Nucleus accumbens (tissue), 56 donors: ENCODE results near the gene LSM14A.
"Not testable (repeated sequence)": the region's sequence is repeated elsewhere in the genome, so short reads cannot be mapped to it uniquely, and the experiment has no call there.

Source experiments
- DNase-seq, 56 donors: peaks; one replicate each; lab custom pipeline; 2025; lab: John Stamatoyannopoulos, UW

LSM14A gene

DNA sequence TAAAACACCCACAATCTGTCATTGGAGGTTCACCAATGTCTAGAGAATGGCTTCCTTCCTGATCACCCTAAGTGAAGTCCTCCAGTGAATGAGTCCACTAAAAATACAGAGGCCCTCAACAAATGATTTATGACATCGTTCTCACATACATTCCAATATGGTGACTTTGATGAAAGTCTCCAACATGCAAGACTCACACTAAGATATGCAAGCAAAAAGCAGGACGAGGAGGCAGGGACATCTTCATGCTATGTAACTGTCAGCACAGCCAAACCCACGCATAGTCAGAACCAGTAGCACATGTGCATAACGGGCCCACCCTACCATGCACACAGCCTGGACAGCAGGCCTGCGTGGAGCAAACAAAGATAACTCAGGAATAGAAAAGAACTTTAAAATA is 16.6 kb upstream of the LSM14A start:
- no peak for DNase-seq

DNA sequence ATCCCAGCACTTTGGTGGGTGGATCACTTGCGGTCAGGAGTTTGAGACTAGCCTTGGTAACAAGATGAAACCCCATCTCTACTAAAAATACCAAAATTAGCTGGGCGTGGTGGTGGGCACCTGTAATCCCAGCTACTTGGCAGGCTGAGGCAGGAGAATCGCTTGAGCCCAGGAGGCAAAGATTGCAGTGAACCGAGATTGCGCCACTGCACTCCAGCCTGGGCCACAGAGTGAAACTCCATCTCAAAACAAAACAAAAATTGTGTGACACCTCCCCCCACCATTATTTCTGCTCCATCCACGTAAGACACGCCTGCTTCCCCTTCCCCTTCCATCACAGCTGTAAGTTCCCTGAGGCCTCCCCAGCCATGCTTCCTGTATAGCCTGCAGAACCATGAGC is 13.3 kb upstream of the LSM14A start:
- DNase-seq, result not testable (repeated sequence)

DNA sequence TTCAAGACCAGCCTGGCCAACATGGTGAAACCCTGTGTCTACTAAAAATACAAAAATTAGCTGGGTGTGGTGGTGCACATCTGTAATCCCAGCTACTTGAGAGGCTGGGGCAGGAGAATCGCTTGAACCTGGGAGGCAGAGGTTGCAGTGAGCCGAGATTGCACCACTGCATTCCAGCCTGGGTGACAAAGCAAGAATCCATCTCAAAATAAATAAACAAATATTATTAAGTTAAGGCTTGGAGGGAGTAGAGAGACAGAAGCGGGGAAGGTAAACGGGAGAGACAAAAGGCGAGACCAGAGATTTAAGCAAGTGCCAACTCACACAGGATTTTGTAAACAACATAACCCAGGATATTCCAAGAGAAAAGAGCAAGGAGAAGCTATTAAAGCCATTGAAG is 12.8 kb upstream of the LSM14A start:
- DNase-seq, result not testable (repeated sequence)

DNA sequence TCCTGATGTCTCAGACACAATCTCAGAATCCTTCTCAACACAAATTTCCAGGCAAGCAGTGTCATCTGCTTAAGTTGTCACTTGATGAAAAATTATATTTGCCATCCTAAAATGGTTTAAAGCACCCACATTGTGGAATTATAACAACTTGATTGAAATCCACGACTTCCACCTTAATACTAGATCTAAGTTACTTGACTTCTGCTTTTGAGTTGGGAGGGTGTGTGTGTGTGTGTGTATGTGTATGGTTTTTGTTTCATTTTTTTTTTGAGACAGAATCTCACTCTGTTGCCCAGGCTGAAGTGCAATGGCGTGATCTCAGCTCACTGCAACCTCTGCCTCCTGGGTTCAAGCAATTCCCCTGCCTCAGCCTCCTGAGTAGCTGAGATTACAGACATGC is 10.4 kb upstream of the LSM14A start:
- not testable (repeated sequence) for DNase-seq

DNA sequence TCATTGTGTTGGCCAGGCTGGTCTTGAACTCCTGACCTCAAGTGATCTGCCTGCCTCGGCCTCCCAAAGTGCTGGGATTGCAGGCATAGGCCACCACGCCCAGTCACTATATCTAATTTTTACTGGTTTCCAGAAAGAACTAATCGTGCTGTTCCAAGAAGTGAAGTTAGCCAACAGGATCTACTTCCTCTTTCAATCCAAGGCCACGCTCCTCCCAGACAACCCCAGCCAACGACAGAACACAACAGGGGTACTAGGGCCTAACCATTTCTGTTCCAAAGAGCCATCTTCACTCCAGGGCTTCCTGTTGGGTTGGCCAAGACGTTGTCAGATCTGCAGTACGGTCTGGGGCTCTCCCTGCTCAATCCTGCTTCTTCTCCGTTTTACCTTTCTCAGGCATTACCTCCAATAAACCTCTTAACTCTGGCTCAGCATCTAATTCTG is 7.0 kb upstream of the LSM14A start:
- DNase-seq, result no peak

DNA sequence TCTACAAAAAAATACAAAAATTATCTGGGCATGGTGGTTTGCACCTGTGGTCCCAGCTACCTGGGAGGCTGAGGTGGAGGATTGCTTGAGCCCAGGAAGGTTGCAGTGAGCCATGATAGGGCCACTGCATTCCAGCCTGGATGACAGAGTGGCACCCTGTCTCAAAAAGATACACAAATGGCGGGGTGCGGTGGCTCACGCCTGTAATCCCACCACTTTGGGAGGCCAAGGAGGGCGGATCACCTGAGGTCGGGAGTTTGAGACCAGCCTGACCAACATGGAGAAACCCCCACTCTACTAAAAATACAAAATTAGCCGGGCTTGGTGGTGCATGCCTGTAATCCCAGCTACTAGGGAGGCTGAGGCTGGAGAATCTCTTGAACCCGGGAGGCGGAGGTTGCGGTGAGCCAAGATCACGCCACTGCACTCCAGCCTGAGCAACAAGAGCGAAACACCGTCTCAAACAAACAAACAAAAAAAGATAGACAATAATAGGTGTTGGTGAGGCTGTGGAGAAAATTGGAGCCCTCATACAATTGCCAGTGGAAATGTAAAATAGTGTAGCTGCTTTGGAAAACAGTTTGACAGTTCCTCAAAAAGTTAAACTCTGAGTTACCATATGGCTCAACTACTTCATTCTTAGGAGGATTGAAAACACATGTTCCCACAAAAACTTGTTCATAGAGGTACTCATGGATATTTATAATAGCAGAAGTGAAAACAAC is 2.7 kb upstream of the LSM14A start:
- DNase-seq, result not testable (repeated sequence)

DNA sequence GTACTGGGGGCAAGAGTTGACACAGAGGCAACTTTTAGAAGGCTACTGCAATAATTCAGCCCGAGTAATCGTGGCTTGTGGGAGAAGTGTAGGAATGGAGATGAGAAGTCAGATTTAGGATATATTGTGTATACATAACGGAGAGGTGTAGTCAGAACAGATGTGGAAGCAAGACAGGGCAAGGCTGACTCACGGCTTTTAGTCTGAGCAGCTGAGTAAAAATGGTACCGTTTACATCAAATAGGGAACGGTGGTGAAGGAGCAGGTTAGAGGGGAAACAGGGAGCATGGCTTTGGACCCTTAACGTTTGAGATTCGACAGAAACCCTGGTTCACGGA is 796 bp upstream of the LSM14A start:
- DNase-seq, result peak in 5 of 56 donors; percentile 15 to 54 (median 43)

DNA sequence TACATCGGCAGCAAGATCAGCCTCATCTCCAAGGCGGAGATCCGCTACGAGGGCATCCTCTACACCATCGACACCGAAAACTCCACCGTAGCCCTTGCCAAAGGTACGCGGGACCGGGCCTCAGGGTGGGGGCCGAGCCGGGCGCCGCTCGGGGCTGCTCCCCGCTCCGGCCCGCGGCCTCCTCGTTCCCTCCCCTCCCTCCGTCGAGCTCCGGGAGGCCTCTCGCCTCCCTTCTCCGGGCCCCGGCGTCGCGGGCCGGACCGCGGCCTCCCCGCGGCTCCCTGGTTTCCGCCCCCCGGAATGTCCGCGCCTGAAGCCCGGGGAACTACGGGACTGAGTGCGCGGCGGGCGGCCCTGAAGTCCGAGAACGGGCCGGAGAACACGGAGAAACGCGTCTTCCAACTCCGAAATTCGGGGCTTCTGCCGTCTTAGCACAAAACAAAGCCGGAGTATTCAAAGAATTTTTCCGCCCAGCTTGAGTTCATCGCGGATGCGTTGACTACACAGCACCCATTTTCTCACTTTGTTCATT is 423 bp downstream of the LSM14A start:
- DNase-seq, result peak in 21 of 56 donors; percentile 1 to 73 (median 44)

DNA sequence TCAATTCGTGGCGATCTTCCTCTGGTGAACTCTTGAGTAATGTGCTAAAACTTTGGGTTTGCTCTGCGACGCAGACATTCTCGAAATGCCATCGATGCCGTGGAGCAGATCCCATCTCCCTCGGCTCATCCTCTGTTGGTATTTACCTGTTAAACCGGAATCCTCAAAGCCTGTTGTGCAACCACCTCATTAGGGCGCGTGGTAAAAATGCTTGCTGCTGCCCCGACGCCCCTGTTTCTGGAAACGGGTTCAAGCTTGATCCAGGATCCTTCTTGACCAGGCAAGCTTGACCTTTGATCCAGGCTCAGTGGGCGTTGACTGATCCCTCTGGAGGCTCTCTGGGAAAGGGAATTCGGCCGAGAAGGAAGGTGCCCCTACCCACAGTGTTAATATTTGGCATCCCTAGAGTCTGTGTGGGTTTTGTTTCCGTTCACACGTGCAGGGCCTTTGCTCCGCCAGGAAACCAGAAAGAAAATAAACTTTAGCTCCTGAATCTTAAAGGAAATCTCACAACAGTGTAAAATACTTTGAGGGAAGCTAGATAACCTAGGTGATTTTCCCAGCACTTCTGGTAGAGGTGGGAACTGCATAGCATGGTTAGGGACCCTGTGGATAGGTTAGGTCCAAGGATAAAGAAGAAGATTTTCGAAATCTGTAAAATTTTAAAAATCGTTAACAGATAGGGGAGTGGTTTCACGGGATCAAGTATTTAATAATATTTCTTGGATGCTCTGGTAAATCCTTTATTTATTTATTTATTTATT is 1.1 kb downstream of the LSM14A start:
- peak in 18 of 56 donors; percentile 1 to 50 (median 26) for DNase-seq

DNA sequence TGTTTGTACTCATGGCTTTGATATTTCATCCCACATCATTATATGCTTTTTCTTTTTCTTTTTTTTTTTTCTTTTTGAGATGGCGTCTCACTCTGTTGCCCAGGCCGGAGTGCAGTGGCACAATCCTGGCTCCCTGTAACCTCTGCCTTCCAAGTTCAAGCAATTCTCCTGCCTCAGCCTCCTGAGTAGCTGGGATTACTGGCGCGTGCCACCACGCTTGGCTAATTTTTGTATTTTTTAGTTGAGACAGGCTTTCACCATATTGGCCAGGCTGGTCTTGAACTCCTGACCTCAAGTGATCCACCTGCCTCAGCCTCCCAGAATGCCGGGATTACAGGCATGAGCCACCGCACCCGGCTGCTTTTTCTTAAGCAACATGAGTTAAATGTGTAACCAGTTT is 2.9 kb downstream of the LSM14A start:
- not testable (repeated sequence) for DNase-seq

DNA sequence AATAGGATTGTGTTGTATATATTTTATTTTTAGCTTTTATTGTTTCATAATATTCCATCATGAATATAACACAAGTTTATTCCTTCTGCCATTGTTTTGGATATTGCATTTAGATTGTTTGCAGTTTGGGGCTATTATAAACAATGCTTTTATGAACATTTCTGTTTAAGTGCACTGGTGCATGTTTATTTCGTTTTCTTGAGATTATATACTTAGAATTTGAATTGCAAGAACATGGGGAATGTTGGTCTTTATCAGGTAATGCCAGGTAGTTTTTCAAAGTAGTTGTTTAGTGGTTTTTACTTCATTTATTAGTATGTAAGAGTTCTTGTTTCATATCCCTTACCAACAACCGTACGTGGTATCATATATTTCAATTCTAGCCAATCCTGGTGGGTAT is 4.3 kb downstream of the LSM14A start:
- DNase-seq, result no peak

DNA sequence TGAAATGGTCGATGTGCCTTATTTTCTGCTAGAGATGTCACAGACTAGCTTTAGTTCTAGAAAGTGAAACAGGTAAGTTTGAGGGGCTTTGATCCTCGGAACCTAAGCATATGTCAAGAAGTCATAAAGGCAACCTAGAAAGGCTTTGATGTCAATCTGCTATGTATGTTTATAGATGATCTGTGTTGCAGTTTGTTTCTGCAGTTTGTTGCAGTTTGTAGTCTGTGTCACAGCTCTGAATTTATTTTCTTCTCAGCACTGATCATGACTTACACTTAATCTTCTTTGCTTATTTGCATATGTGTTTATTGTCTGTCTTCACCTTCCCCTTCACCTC is 5.9 kb downstream of the LSM14A start:
- no peak for DNase-seq

DNA sequence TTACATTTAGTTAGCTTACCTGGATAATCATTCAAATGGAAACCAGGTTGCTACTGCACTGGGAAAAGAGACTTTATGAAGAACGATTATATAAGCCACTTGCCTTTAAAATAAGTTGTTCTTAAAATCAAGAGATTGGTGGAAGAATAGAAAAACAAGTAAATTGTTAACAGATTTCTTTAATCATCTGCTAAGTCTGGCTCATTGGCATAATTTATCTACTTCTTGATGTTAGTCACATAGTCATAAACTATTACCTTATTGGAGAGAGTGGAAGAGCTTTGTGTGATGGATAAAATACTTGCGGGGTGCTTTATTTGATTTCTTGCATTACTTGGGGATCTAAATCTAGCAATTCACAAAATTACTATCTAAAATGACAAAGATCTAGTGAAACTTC is 6.8 kb downstream of the LSM14A start:
- DNase-seq, result no peak

DNA sequence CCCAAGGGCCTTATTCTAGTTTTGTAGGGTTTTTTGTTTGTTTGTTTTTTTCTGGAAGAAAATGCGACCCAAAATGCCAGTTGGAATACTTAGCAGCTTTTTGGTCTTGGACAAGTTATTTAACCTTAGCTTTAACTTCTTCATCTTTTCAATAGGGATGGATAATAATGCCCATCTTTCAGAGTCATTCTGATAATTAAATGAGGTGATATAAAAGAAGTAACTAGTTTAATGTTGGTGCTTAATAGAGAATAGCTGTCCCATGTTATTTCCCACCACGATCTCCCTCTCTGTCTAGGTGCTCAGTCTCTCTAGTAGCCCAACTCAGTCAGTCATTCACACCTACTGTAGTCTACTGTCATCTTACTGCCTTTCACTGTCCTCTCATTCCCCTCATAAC is 8.0 kb downstream of the LSM14A start:
- DNase-seq, result no peak

DNA sequence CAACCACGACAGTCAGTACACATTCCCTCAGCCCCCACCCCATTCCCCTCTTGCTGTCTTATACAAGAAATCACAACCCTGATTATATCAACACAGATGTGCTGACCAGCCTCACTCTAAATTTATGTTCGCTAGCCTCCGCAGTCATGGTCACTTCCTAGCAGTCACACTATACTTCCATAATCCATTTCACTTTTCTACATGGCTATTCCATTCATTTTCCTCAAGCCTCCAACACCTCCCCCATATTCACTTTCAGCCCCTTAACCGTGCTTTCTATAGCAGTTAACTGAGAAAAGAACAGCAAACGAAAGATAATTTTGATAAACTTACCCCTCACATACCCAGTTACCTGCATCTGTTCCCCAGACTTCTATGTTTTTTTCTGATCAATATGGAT is 8.4 kb downstream of the LSM14A start:
- no peak for DNase-seq

DNA sequence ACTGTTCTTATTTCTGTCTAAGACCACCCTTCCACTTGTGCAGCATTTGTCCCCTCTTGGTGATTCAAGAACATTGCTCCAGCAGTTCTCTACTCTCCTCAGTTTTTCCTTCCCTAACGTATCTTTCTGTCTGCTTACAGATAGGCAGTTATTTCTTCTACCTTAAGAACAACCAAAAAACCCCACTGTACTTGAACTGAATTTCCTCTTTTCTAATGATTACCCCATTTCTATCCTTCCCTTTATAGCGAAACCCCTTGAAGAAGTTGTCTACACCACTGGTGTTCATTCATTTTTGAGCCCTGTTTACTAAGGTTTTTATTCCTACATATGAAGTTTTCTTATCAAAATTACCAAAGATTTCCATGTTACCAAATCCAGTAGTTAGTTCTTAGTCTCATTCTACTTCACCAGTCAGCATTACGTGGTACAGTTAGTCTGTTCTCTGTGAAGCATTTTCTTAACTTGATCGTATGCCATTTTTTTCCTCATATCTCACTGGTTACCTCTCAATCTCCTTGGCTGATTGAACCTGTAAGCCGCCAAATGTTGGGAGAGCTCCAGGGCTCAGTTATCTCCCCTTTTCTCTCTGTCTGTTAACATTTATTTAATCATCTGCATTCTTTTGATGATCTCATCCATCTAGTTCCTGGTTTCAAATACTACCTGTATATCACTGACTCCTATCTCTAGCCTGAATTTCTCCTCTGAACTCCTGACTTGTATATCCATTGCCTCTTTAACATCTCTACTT is 9.0 kb downstream of the LSM14A start:
- no peak for DNase-seq

DNA sequence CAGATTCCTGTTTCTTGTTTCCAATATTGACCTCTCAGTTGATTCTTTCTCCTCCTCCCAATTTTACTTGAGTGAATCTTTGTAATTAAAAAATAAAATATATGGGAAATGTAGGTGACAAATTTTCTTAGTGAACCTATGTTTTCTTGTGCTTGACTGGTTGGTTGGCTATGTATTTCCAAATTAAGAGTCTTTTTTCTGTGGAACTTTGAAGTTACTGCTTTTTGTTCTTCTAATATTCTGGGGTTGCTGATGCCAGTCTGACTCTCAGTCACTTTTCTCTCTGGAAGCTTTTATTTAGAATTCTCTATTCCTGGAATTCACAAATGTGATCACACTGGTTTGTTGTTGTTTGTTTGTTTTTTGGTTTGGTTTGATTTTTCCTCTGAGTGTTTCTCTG is 9.8 kb downstream of the LSM14A start:
- DNase-seq, result no peak

DNA sequence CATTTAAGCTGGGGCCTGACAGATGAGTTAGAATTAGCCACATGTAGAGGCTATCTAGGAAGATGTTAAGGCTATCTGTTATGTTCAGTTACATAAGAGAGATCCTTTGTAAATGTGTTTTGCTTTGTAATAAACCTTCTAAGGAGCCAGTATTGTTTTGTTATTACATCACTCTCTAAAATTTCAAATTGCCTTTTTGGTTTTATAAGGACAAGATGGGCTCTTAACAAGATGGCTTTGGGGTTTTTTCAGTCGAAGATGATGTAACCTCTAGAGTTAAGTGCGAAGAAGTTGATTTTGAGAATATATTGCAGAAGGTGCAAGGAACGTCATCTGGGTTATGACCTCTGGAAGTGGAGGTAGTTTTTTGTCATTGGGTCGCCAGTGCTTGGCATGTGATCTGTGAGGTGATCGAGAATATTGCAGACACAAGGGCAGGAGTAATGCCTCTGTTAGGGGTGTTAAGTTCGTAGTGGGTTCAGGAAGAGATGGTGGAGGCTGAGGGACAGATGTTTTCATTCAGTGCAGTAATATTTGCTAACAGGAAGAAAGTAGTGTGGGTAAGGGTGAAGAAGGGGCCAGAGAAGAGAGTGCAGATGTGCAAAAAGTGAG is 12.7 kb downstream of the LSM14A start:
- DNase-seq, result no peak

DNA sequence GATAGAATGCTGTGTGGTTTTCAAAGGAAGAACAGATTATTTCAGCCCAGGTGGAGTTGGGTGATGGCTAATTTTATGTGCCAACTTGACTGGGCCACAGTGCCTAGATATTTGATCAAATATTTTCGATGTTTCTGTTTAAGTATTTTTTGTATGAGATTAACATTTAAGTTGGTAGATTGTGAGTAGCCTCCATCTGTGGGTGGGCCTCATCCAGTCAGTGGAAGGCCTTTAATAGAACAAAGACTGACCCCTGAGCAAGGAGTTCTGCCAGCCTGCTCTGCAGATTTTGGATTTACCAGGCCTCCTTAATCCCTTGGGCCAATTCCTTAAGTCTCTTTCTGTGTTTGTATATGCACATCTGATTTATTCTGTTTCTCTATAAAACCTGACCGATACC is 13.9 kb downstream of the LSM14A start:
- no peak for DNase-seq

DNA sequence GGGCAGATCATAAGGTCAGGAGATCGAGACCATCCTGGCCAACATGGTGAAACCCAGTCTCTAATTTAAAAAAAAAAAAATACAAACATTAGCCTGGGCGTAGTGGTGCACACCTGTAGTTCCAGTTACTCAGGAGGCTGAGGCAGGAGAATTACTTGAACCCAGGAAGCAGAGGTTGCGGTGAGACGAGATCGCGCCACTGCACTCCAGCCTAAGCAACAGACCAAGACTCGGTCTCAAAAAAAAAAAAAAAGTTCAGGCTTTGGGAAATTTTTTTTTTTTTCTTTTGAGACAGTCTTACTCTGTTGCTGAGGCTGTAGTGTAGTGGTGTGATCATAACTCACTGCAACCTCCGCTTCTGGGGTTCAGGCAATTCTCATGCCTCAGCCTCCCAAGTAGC is 14.7 kb downstream of the LSM14A start:
- DNase-seq, result no peak

DNA sequence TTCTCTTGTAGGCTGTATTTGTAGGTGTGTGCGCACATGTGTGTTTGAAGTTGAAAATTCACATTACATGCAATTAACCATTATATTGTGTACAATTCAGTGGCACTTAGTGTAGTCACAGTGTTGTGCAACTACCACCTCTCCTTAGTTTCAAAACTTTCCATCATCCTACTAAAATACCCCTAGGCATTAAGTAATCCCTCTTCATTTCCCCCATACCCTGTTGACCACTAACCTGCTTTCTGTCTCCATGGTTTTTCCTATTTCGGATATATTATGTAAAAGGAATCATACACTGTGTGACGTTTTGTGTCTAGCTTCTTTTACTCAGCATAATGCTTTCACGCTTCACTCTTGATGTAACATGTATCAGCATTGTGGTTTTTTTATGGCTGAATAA is 16.1 kb downstream of the LSM14A start:
- no peak for DNase-seq
